GM21619 (cell line): ENCODE measurements around the gene EXOC3.

Experiments
- ATAC-seq: cut with Tn5 transposase; IDR thresholded peaks from one replicate; pipeline ENCODE4 v1.9.1; 2021; ENCODE audit not compliant: unreplicated experiment

The EXOC3 gene

GRCh38 chr5:438481-438981 lies 4.4 kb upstream of the EXOC3 start:
- no peak for ATAC-seq

DNA sequence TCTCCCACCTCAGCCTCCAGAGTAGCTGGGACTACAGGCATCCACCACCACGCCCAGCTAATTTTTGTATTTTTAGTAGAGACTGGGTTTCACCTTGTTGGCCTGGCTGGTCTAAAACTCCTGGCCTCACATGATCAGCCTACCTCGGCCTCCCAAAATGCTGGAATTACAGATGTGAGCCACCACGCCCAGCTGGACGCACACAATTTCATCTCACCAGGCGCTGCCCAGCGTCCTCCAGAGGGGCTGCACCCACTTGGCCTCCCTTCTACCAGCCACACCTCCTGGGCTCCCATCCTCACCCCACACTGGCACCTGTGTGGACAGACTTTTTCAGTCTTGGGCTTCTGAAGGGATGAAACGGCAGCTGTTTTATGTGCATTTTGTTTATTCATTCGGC lies 3.8 kb upstream of the EXOC3 start:
- ATAC-seq: no peak

DNA sequence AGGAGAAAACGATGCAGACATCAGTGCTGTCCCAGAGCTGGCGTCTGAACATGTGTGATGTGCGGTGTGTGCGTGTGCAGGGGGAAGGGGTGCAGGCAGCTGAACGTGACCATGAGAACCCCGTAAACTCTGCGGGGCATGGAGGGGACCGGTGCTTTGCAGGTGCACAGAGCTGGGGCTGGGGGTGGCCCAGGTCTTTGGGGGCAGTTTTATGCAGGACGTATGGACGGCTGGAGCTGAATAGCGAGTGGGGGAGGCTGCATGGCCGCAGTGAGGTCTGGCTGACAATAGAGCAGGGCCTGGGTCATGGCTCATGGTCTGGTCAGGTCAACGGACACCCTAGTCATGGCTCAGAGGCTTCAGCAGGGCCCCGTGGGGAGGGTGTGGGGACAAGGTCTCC lies 3.3 kb upstream of the EXOC3 start:
- ATAC-seq: no peak

DNA sequence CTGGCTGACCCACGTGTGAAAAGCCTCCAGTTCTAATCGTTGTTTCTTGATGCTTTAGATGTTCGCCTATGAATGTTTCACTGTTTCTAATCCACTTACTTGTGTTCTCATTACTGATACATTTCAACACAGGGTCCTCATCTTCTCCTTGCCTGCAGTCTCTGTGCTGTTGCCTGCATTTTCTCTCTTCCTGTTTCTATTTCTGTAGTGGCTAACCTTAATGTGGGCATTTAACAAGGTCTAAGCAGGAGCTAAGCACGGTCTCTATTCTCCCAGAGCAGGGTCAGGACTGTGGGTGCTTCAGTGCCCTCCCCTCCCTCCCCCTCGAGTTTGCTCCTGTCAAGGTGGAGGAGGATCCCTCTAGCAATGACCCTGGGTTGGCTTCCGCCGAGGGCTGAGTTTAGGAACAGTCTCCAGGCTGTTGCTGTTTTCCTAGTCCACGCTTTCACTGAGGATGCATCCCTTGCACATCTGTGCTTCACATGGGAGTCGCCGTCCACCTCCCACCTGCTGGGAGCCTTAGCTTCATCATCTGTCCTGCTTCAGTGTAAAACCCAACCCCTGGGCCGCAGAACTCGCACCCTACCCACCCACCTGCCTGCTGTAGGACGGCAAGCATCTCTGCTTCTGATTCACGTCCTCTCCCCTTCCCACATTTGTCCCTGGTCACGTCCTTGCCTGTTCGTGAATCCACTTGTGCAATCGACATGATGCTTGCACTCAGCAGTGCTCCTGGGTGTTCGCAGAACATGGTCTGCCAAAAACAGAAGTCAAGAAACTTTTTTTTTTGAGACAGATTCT lies 2.4 kb upstream of the EXOC3 start:
- ATAC-seq: no peak

DNA sequence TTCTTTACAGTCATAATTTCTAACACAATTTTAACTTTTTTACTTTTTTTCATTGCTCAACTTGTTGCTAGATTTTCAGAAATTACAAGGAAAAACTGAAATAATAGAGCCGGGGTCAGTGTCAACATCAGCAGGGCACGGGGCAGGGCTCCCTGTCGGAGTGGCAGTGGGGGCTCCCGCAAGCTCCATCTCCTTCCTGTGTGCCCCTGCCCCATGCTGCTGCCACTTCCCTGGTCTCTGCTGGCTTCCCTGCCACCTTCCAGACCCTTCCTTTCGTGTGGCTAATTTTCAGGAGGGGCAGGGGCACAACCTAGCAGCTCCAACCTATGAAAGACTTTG lies 1.0 kb upstream of the EXOC3 start:
- no peak for ATAC-seq

- ATAC-seq: peak; percentile 14
Observed at GRCh38 chr5:443239-444151, 519 bp downstream of the EXOC3 start.

DNA sequence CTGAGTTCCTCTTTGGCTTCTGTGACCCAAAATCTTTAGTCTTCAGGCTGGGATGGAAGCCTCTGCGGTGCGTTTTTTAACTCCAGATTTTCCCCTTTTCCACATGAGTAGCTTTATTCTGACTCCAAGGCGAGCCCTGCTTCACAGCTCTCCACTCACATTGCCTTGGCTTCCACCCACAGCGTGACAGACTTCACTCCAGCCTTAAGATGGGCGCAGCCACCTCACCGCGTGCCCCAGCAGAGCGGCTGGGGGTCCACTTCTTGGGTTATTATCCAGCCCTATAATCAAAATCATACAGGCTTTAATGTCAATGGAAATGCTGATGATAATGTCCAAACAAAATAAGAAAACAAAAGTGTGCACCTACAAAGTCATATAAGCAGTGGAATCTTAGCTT lies 1.2 kb downstream of the EXOC3 start:
- no peak for ATAC-seq

- no peak for ATAC-seq
Observed at GRCh38 chr5:445591-445990, 2.6 kb downstream of the EXOC3 start.

DNA sequence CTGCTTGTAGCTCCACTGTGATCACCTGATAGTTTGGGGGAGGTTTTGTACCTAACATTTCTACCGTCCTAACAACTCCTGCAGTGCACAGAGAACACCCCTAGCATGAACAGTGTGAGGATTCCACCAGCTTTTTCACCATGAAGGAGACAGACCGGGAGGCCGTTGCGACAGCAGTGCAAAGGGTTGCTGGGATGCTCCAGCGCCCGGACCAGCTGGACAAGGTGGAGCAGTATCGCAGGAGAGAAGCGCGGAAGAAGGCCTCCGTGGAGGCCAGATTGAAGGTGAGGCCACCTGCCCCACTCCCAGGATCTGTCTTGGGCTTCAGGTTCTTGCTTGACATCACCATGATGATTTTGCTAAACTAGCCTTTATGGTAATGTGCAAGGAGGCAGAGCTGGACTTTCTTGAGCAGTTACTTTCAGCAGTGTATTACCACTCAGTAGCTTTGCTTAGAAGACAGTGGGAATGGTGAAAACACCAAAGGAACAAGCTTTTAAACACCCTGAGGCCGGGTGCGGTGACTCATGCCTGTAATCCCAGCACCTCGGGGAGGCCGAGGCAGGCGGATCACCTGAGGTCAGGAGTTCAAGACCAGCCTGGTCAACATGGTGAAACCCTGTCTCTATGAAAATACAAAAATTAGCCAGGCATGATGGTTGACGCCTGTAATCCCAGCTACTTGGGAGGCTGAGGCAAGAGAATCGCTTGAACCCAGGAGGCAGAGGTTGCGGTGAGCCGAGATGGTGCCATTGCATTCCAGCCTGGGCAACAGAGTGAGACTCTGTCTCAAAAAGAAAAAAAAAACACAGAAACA lies 3.3 kb downstream of the EXOC3 start:
- no peak for ATAC-seq

DNA sequence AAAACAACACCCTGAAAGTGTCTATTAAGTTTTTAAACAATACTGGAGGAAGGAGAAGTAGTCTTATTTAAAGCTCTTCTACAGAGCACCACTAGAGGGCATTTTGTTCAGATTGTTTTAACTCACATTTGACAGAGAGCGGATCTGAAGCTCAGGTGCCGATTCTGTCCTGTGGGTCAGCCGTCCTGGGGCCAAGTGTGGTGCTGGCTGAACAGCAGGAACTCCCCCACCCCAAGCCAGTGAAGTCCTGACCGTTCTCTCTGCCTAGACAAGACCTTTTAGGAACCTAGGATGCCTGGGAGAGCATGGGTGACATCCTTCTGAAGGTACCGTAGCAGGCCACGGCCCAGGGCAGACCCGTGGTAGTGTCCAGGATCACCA lies 3.9 kb downstream of the EXOC3 start:
- no peak for ATAC-seq

DNA sequence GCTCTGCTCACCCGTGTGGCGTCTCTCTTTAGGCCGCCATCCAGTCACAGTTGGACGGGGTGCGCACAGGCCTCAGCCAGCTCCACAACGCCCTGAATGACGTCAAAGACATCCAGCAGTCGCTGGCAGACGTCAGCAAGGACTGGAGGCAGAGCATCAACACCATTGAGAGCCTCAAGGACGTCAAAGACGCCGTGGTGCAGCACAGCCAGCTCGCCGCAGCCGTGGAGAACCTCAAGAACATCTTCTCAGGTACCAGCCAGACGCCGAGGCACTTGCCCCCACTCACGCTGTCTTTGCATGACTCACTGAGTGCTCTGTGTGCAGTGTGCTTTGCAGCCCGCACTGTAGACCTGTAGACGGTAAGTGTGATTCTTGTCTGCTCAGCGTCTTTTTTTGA lies 4.5 kb downstream of the EXOC3 start:
- ATAC-seq: no peak

DNA sequence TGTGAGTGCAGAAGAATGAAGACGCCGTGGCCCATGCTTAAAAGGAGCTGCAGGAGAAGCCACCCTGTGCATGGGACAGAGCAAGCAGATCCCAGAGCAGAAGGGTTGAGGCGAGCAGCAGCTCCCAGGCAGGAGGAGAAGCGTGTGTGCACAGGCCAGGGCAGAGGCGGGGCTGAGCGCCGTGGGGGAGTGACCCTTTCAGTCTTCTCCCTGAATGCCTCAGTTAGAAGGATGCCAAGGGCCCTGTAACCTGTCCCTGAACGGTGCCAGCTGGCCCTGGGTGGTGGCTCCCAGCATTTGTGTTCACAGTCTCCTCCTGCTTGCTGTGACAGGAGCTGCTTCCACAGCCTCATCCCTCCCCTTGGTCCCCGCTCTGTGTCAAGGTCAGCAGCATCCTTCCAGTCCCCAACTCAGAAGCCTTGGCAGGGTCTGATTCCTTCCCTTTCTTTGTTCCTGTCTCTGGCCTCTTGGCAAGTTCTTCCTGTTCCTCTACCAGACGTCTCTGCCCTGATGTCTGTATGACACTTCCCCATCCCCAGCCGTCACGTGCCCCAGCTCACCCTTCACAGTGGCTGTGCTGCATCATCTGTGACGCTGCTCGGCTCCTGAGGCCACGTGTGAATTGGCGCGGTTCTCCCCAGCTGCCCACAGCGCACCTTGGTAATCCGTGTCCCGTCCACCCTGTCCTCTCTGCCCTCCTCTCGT lies 5.2 kb downstream of the EXOC3 start:
- no peak for ATAC-seq

DNA sequence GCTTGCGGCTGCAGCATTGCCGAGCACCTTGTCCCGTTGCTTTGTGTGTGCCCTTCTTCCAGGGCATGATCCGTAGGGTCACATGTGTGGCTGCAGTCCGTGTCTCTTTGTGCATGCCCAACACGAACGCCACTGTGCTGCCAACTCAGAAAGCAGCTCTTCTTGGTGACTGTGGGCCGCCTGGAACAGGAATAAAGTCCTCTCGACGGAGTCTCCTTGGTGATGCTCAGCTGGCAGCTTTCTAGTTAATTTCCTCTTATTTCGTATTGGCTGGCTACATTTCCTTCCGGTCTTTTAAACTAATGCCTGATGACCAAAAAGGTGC lies 5.8 kb downstream of the EXOC3 start:
- ATAC-seq: no peak

GRCh38 chr5:449151-449550 lies 6.2 kb downstream of the EXOC3 start:
- no peak for ATAC-seq

- ATAC-seq: no peak
Observed at GRCh38 chr5:451587-452458, 8.8 kb downstream of the EXOC3 start.

DNA sequence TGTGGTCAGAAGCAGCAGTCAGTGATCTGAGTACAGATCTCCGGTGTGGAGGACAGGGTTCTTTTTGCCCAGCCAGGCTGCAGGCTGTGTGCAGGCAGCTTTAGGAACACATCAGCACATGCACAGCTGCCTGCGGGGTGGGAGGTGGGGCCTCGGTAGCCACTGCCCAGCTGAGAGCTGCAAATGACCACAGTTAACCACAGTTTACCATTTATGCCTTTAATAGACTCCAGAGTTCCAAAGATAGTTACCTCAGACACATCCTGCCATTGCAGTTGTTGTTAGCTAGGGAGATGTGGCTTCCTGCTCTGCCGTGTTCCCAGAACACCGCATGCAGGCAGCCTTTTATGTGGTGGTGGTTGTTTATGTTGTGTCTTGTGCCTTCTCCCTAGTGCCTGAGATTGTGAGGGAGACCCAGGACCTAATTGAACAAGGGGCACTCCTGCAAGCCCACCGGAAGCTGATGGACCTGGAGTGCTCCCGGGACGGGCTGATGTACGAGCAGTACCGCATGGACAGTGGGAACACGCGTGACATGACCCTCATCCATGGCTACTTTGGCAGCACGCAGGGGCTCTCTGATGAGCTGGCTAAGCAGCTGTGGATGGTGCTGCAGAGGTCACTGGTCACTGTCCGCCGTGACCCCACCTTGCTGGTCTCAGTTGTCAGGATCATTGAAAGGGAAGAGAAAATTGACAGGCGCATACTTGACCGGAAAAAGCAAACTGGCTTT lies 10.2 kb downstream of the EXOC3 start:
- no peak for ATAC-seq

DNA sequence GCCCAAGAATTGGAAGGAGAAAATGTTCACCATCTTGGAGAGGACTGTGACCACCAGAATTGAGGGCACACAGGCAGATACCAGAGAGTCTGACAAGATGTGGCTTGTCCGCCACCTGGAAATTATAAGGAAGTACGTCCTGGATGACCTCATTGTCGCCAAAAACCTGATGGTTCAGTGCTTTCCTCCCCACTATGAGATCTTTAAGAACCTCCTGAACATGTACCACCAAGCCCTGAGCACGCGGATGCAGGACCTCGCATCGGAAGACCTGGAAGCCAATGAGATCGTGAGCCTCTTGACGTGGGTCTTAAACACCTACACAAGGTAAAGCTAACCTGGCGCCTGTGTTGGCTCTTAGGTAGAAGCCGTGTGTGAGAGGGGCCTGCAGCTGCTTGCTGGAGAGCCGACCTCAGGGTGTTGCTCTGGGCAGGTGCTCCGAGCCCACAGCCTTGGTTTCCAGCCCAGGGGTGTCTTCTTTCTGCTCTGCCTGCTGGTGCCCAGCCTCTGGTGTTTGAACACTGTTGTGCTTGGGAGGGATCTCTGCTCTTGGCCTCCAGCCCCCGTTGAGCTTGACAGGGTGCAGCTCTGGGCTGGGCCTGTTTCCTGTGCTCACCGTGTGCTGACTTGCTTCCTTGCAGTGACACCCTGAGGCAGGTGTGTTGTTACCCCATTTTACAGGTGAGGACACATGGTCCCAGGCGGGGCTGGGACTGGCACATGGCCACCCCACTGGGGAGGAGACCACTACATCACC lies 10.9 kb downstream of the EXOC3 start:
- ATAC-seq: no peak

DNA sequence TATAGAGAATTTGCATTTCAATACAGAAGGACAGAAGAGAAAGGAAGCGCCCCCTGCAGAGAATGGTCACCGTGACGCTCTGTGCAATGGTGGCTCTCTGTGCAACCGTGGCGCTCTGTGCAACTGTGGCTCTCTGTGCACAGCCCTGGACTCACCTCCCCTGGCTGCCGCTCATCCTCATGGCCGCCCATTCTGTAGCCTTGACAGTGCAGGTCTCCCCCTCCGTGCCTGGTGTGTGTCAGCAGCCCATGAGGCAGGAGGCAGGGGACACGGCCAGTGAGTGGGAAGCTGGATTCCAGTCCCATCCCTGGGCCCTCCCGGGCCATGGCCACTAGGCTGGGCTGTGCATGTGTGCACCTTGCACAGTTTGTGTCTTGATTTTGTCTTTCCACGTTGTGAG lies 12.0 kb downstream of the EXOC3 start:
- no peak for ATAC-seq

DNA sequence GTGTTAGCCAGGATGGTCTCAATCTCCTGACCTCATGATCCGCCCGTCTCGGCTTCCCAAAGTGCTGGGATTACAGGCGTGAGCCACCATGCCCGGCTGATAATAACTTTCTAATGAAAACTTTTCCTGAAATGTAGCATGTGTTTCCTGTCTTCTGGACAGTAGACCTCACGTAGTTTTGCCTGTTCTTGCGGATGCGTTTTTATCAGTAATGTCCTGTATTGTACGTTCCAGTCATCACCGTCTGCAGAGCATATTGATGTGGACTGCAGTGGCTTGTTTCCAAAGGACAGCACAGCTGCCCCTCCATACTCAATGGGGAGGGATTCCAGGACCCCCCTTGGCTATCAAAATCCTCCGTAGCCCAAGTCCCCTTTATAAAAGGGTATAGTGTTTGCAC lies 12.8 kb downstream of the EXOC3 start:
- ATAC-seq: no peak
